K562 (cell line): ENCODE measurements around the gene KDM2B. TPM values are rescaled to one million over a fixed set of nuclear protein-coding genes. Genes with fewer than 3 reads are reported as not detected.

Experiments
- ATAC-seq: fragments of 200-7000 bp; cut with Tn5 transposase; 3 replicates; pipeline ENCODE4 v1.9.1; 2020; ENCODE audit warnings: moderate library complexity
- BruUV-seq: library from RNA; stranded (reverse); fragments of 400-500 nt; replicated peaks from 2 replicates; lab custom pipeline; 2021; lab: Mats Ljungman, UMichigan
- CTCF ChIA-PET: fragments of 300-600 bp; formaldehyde crosslinking; extraction: SDS; loops from one replicate; lab custom pipeline; 2021; ENCODE audit warnings: low intra/inter-chr PET ratio; lab: Yijun Ruan, JAX
- POLR2A ChIA-PET: fragments of 300-600, 350-650 bp; sonication (Branson Sonifier 250); formaldehyde crosslinking; extraction: SDS; loops from one replicate; lab custom pipeline; 2021; ENCODE audit warnings: antibody characterized with exemption, inconsistent platforms; lab: Yijun Ruan, JAX
- DNase-seq, 4 experiments: peaks; one replicate each; pipeline versions ENCODE4 v3.0.0 to v3.0.0-alpha.2; 2011 to 2018; ENCODE audit warnings: low spot score in 3 of 4, mixed read lengths in 3 of 4; ENCODE audit errors: extremely low read depth in 1 of 4
- FAIRE-seq: peaks from 2 replicates; lab custom pipeline; 2011; peaks lifted over from hg19 to GRCh38; lab: Jason Lieb, UNC
- H2AFZ ChIP-seq: 2 replicates; pipeline ENCODE4 v1.6.0; 2011; ENCODE audit warnings: low read depth, low read length, control low read depth, inconsistent platforms
- H3K27ac ChIP-seq: fragments of 200-600 bp; 3 replicates; pipeline ENCODE4 v1.8.0; 2011; ENCODE audit warnings: low read depth, mild to moderate bottlenecking, control low read depth, inconsistent platforms, low read length, moderate library complexity, mixed read lengths; ENCODE audit errors: extremely low read depth
- H3K27me3 ChIP-seq, 2 experiments: fragments of 300-600 bp in 1 of 2; 2 replicates in 1 of 2; 3 replicates in 1 of 2; pipeline versions ENCODE4 v1.6.0 to v1.8.0; 2011; ENCODE audit warnings: inconsistent platforms in 2 of 2, low read length in 2 of 2, mild to moderate bottlenecking in 1 of 2, mixed read lengths in 1 of 2, moderate library complexity in 1 of 2; ENCODE audit not compliant: control insufficient read depth in 2 of 2, insufficient read depth in 2 of 2
- H3K36me3 ChIP-seq: fragments of 300-600 bp; 3 replicates; pipeline ENCODE4 v1.8.0; 2011; ENCODE audit warnings: mild to moderate bottlenecking, low read length, inconsistent platforms; ENCODE audit not compliant: control insufficient read depth, insufficient read depth
- H3K4me1 ChIP-seq, 2 experiments: fragments of 200-600 bp in 1 of 2; replicated peaks in 1 of 2; 2 replicates in 1 of 2; 3 replicates in 1 of 2; pipeline versions ENCODE4 v1.5.1 to v1.8.0; 2011; ENCODE audit warnings: inconsistent platforms in 2 of 2, low read length in 2 of 2, mild to moderate bottlenecking in 1 of 2, mixed read lengths in 1 of 2, moderate library complexity in 1 of 2; ENCODE audit not compliant: control insufficient read depth in 2 of 2, insufficient read depth in 2 of 2
- H3K4me2 ChIP-seq: 2 replicates; pipeline ENCODE4 v1.6.1; 2011; ENCODE audit warnings: low read length, control low read depth, inconsistent platforms, mixed read lengths; ENCODE audit not compliant: insufficient read depth
- H3K4me3 ChIP-seq: fragments of 200-600 bp; sonication (generic), shearing (Covaris generic); 2 replicates; pipeline ENCODE4 v1.5.1; 2016; ENCODE audit warnings: control low read depth, inconsistent platforms
- H3K79me2 ChIP-seq: fragments of 200-600 bp; 3 replicates; pipeline ENCODE4 v1.8.0; 2011; ENCODE audit warnings: low read length, inconsistent platforms; ENCODE audit not compliant: control insufficient read depth, insufficient read depth
- H3K9ac ChIP-seq, 2 experiments: 2 replicates each; pipeline versions ENCODE4 v1.6.0 to v1.6.1; 2011; ENCODE audit warnings: low read depth in 2 of 2, low read length in 2 of 2, control low read depth in 1 of 2, inconsistent platforms in 1 of 2, mild to moderate bottlenecking in 1 of 2, mixed read lengths in 1 of 2; ENCODE audit not compliant: insufficient read depth in 1 of 2
- H3K9me1 ChIP-seq: one replicate; pipeline ENCODE4 v1.6.0; 2011; ENCODE audit warnings: inconsistent platforms, mild to moderate bottlenecking, low read length, moderate library complexity; ENCODE audit not compliant: control insufficient read depth, insufficient read depth
- H3K9me3 ChIP-seq: replicated peaks from 2 replicates; pipeline ENCODE4 v1.5.1; 2011; ENCODE audit warnings: low read depth, low read length, inconsistent platforms; ENCODE audit not compliant: control insufficient read depth, insufficient read depth
- H4K20me1 ChIP-seq: replicated peaks from 2 replicates; pipeline ENCODE4 v1.6.1; 2011; ENCODE audit warnings: low read length, inconsistent platforms, mixed read lengths; ENCODE audit not compliant: control insufficient read depth, insufficient read depth
- FOXK2 ChIP-seq, 2 experiments: fragments of 450-650 bp; IDR thresholded peaks in 1 of 2; conservative IDR thresholded peaks in 1 of 2; 2 replicates each; pipeline ENCODE4 v1.6.1; 2016; ENCODE audit warnings: low read depth in 2 of 2, mild to moderate bottlenecking in 1 of 2
- TCF7 ChIP-seq: sonication (generic); IDR thresholded peaks from 2 replicates; pipeline ENCODE4 v1.6.1; 2016; ENCODE audit warnings: antibody characterized with exemption, borderline replicate concordance
- ZNF175 ChIP-seq: fragments of 200-800 bp; sonication (Bioruptor generic); IDR thresholded peaks from 2 replicates; pipeline ENCODE4 v1.6.1; 2016; ENCODE audit warnings: low read depth, mild to moderate bottlenecking, missing genetic modification characterization, missing compliant biosample characterization
- ZNF589 ChIP-seq: fragments of 200-800 bp; sonication (Bioruptor generic); IDR thresholded peaks from 2 replicates; pipeline ENCODE4 v1.6.1; 2016; ENCODE audit warnings: low read depth, missing genetic modification characterization, missing compliant biosample characterization
- WGBS: fragments of 100-300 bp; shearing (Covaris generic); methylation state at CpG from one replicate; pipeline ENCODE4 v1.1.6; 2016; ENCODE audit warnings: low coverage, mixed read lengths; ENCODE audit not compliant: insufficient coverage; ENCODE audit errors: missing lambda C conversion rate; 5-methylcytosine and 5-hydroxymethylcytosine counted together
- in situ Hi-C: fragments of 300-500 bp; cut with MboI; formaldehyde crosslinking; loops from 4 replicates; pipeline ENCODE4 v1.15.0; 2018; ENCODE audit warnings: inconsistent platforms, mixed read lengths
- intact Hi-C: fragments of 100-400 bp; cut with micrococcal nuclease; formaldehyde crosslinking; loops from 2 replicates; pipeline ENCODE4 v1.14.2; 2022
- polyA plus RNA-seq, 8 experiments: library from polyadenylated mRNA; depleted of rRNA in 4 of 8; stranded (reverse) in 5 of 8; unstranded in 3 of 8; fragments of >200 nt; fragmentation: Nextera tagmentation in 2 of 8; fragmentation: Illumina TruSeq in 1 of 8; extraction: Ambion mirVana in 2 of 8; extraction: Trizol in 1 of 8; gene quantifications; 2 replicates each; pipeline versions ENCODE4 v1.2.1 to v1.2.3, GENCODE V29; 2011 to 2014; ENCODE audit warnings: inconsistent platforms in 1 of 8, missing spikeins in 1 of 8
- total RNA-seq, 7 experiments: library from RNA; depleted of rRNA in 6 of 7; stranded (reverse); fragments of >200 nt in 6 of 7; fragmentation: Illumina TruSeq in 2 of 7; extraction: Trizol in 2 of 7; gene quantifications; 2 replicates each; pipeline versions ENCODE4 v1.2.1 to v1.2.3, GENCODE V29; 2011 to 2021; ENCODE audit warnings: low replicate concordance in 1 of 7
- TF ChIP-seq, protein P1 (sequence below): fragments of 200-800 bp; sonication (Bioruptor generic); IDR thresholded peaks from 2 replicates; pipeline ENCODE4 v1.6.1; 2017; ENCODE audit warnings: missing genetic modification characterization, missing compliant biosample characterization
- TF ChIP-seq, protein P2 (sequence below): fragments of 450-650 bp; IDR thresholded peaks from one replicate; pipeline ENCODE4 v1.6.1; 2018; ENCODE audit warnings: mild to moderate bottlenecking, moderate library complexity; ENCODE audit not compliant: partially characterized antibody

The KDM2B gene
- total and polyA plus RNA-seq, 9 of the 15 experiments (the other 6 are each of a cell fraction or from before 2014, with no cell fraction given) = 7.4 to 50.5 (median 22.5) TPM

DNA sequence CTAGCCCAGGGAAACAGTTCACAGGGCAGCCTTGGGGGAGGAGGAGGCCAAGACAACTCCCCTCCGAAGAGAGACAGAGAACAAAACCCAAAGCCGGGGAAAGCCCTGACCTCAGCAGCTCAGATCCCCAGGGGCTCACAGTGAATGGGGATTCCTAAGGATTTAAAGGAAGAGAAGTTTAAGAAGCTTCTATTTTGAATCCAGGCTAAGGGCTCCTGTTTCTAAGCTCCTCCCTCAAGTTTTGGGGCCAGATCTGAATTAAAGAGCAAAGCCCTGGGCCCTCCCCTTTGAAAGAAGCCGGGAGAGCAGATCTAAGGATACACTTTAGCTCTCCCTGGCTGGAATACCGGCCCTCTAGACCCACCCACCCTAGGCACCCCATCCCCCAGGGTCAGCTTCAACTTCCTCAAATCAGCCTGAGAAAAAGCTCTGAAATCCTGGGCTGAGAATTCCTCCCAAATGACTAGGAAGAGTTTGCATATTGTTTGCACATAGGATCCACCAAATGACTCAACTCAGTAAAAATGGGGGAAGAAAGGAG is 3.9 kb downstream of the KDM2B start:
- no peaks in the 10 kb centered on the region for H3K27me3 ChIP-seq
- no peak for TF ChIP-seq TCF7
- TF ChIP-seq, protein P1, sequence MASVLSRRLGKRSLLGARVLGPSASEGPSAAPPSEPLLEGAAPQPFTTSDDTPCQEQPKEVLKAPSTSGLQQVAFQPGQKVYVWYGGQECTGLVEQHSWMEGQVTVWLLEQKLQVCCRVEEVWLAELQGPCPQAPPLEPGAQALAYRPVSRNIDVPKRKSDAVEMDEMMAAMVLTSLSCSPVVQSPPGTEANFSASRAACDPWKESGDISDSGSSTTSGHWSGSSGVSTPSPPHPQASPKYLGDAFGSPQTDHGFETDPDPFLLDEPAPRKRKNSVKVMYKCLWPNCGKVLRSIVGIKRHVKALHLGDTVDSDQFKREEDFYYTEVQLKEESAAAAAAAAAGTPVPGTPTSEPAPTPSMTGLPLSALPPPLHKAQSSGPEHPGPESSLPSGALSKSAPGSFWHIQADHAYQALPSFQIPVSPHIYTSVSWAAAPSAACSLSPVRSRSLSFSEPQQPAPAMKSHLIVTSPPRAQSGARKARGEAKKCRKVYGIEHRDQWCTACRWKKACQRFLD (CRISPR knock-in tag) = 0 out of 2 replicates have a peak, but pooled peaks have one; percentile 8
- no peak for TF ChIP-seq ZNF589 (CRISPR knock-in tag)
- no peak for TF ChIP-seq FOXK2 (conservative IDR thresholded peaks at IDR 0.05 in 1 of 2, IDR thresholded peaks at IDR 0.05 in 1 of 2; ENCODE audit: low read depth in 2 of 2)
- TF ChIP-seq ZNF175 = no peak
- TF ChIP-seq, protein P2, sequence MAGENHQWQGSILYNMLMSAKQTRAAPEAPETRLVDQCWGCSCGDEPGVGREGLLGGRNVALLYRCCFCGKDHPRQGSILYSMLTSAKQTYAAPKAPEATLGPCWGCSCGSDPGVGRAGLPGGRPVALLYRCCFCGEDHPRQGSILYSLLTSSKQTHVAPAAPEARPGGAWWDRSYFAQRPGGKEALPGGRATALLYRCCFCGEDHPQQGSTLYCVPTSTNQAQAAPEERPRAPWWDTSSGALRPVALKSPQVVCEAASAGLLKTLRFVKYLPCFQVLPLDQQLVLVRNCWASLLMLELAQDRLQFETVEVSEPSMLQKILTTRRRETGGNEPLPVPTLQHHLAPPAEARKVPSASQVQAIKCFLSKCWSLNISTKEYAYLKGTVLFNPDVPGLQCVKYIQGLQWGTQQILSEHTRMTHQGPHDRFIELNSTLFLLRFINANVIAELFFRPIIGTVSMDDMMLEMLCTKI = no peak
- no TSS peak for BruUV-seq
- in situ Hi-C loops (no loop called here), intact Hi-C loops (no loop called here)
- no peaks in the 10 kb centered on the region for H3K9me1 ChIP-seq
- H3K4me1 ChIP-seq = peaks cover 30 to 39% of the 10 kb centered on the region in 2 experiments
- ATAC-seq (no peak), FAIRE-seq (no peak), DNase-seq (peak in 1 of 4 experiments; percentile 28)
- no peak overlapping the region for H3K4me3 ChIP-seq
- peaks cover 13% of the 10 kb centered on the region; the same call in 1 of the 3 replicates for H3K36me3 ChIP-seq
- H3K9me3 ChIP-seq = no peaks in the 10 kb centered on the region
- H3K4me2 ChIP-seq = peak overlapping the region; percentile 34; the same call in 1 of the 2 replicates
- POLR2A ChIA-PET = interaction anchor here (0.5 to 1.1 kb wide), 7 partner anchors 12 to 247 kb away, joined by 3 to 5 read pairs (median 3); partner anchors contain the start of gene ANAPC5
- no peaks in the 10 kb centered on the region for H4K20me1 ChIP-seq
- H3K79me2 ChIP-seq = peaks cover 5% of the 10 kb centered on the region; the same call in 2 of the 3 replicates
- CTCF ChIA-PET = no interaction called here
- peak overlapping the region; percentile 42; the same call in 1 of the 3 replicates for H3K27ac ChIP-seq
- 11% methylated on average over 4 of the region's 4 CpGs for WGBS
- peak overlapping the region; percentile 44 for H2AFZ ChIP-seq
- peak overlapping the region in 1 of 2 experiments; percentile 53; a peak in 1 of 4 replicates for H3K9ac ChIP-seq
